ENCODE results near the gene KIF18B.

The KIF18B gene

GRCh38 chr17:44887971-44888954 lies 59.3 kb downstream of the KIF18B start:
- Histone ChIP-seq H3K27ac (0 out of 2 replicates have a peak overlapping the region, but pooled peaks have one; percentile 2), H3K36me3 (ENCODE audit: insufficient read depth, low read length) (peaks cover 62% of the 10 kb centered on the region), H3K9me3 (ENCODE audit: low read depth, low read length) (no peaks in the 10 kb centered on the region), H3K9ac (ENCODE audit: insufficient read length) (no peak overlapping the region), H3K4me3 (no peak overlapping the region)
- no peak for DNase-seq (ENCODE audit: low read depth, low spot score)
- TF ChIP-seq FOXP2 (optimal IDR thresholded peaks at IDR 0.05; ENCODE audit: control extremely low read depth, extremely low read length, insufficient read depth) = no peak
- no peak for TF ChIP-seq POLR2AphosphoS5 (IDR thresholded peaks at IDR 0.05; ENCODE audit: borderline replicate concordance, low read depth, low read length)
- no peak for TF ChIP-seq EZH2 (IDR thresholded peaks at IDR 0.05)

GRCh38 chr17:44887016-44887415 lies 60.6 kb downstream of the KIF18B start:
- TF ChIP-seq POLR2AphosphoS5 (IDR thresholded peaks at IDR 0.05; ENCODE audit: borderline replicate concordance, low read depth, low read length) = no peak
- no peak for TF ChIP-seq FOXP2 (optimal IDR thresholded peaks at IDR 0.05; ENCODE audit: control extremely low read depth, extremely low read length, insufficient read depth)
- TF ChIP-seq EZH2 (IDR thresholded peaks at IDR 0.05) = no peak
- H3K36me3 ChIP-seq (ENCODE audit: insufficient read depth, low read length) = peaks cover 63% of the 10 kb centered on the region
- no peak for DNase-seq (ENCODE audit: low read depth, low spot score)
- no peak overlapping the region for H3K9ac ChIP-seq (ENCODE audit: insufficient read length)
- H3K9me3 ChIP-seq (ENCODE audit: low read depth, low read length) = no peaks in the 10 kb centered on the region
- no peak overlapping the region for H3K4me3 ChIP-seq
- no peak overlapping the region for H3K27ac ChIP-seq

- Histone ChIP-seq H3K4me3 (no peak overlapping the region), H3K36me3 (ENCODE audit: insufficient read depth, low read length) (peaks cover 70% of the 10 kb centered on the region), H3K9me3 (ENCODE audit: low read depth, low read length) (no peaks in the 10 kb centered on the region), H3K9ac (ENCODE audit: insufficient read length) (no peak overlapping the region), H3K27ac (no peak overlapping the region)
- no peak for DNase-seq (ENCODE audit: low read depth, low spot score)
- TF ChIP-seq EZH2 (IDR thresholded peaks at IDR 0.05) (no peak), FOXP2 (optimal IDR thresholded peaks at IDR 0.05; ENCODE audit: control extremely low read depth, extremely low read length, insufficient read depth) (no peak), POLR2AphosphoS5 (IDR thresholded peaks at IDR 0.05; ENCODE audit: borderline replicate concordance, low read depth, low read length) (no peak)
These were observed 62.6 kb downstream of the KIF18B start for GRCh38 chr17:44884941-44885340.

GRCh38 chr17:44881145-44881544 lies 66.4 kb downstream of the KIF18B start:
- no peak for TF ChIP-seq EZH2 (IDR thresholded peaks at IDR 0.05)
- TF ChIP-seq FOXP2 (optimal IDR thresholded peaks at IDR 0.05; ENCODE audit: control extremely low read depth, extremely low read length, insufficient read depth) = no peak
- TF ChIP-seq POLR2AphosphoS5 (IDR thresholded peaks at IDR 0.05; ENCODE audit: borderline replicate concordance, low read depth, low read length) = no peak
- H3K36me3 ChIP-seq (ENCODE audit: insufficient read depth, low read length) = peaks cover 94% of the 10 kb centered on the region
- no peak overlapping the region for H3K27ac ChIP-seq
- H3K9ac ChIP-seq (ENCODE audit: insufficient read length) = no peak overlapping the region
- H3K4me3 ChIP-seq = no peak overlapping the region
- DNase-seq (ENCODE audit: low read depth, low spot score) = no peak
- H3K9me3 ChIP-seq (ENCODE audit: low read depth, low read length) = no peaks in the 10 kb centered on the region

GRCh38 chr17:44880062-44880461 lies 67.5 kb downstream of the KIF18B start:
- peaks cover 91% of the 10 kb centered on the region for H3K36me3 ChIP-seq (ENCODE audit: insufficient read depth, low read length)
- H3K9ac ChIP-seq (ENCODE audit: insufficient read length) = no peak overlapping the region
- TF ChIP-seq FOXP2 (optimal IDR thresholded peaks at IDR 0.05; ENCODE audit: control extremely low read depth, extremely low read length, insufficient read depth) (no peak), EZH2 (IDR thresholded peaks at IDR 0.05) (no peak), POLR2AphosphoS5 (IDR thresholded peaks at IDR 0.05; ENCODE audit: borderline replicate concordance, low read depth, low read length) (no peak)
- no peak overlapping the region for H3K4me3 ChIP-seq
- H3K9me3 ChIP-seq (ENCODE audit: low read depth, low read length) = no peaks in the 10 kb centered on the region
- H3K27ac ChIP-seq = no peak overlapping the region
- DNase-seq (ENCODE audit: low read depth, low spot score) = no peak

GRCh38 chr17:44879376-44879775 lies 68.2 kb downstream of the KIF18B start:
- no peaks in the 10 kb centered on the region for H3K9me3 ChIP-seq (ENCODE audit: low read depth, low read length)
- H3K9ac ChIP-seq (ENCODE audit: insufficient read length) = no peak overlapping the region
- TF ChIP-seq FOXP2 (optimal IDR thresholded peaks at IDR 0.05; ENCODE audit: control extremely low read depth, extremely low read length, insufficient read depth) (no peak), EZH2 (IDR thresholded peaks at IDR 0.05) (no peak), POLR2AphosphoS5 (IDR thresholded peaks at IDR 0.05; ENCODE audit: borderline replicate concordance, low read depth, low read length) (no peak)
- no peak overlapping the region for H3K27ac ChIP-seq
- peaks cover 89% of the 10 kb centered on the region for H3K36me3 ChIP-seq (ENCODE audit: insufficient read depth, low read length)
- no peak for DNase-seq (ENCODE audit: low read depth, low spot score)
- no peak overlapping the region for H3K4me3 ChIP-seq

- no peak for TF ChIP-seq POLR2AphosphoS5 (IDR thresholded peaks at IDR 0.05; ENCODE audit: borderline replicate concordance, low read depth, low read length)
- no peak for TF ChIP-seq FOXP2 (optimal IDR thresholded peaks at IDR 0.05; ENCODE audit: control extremely low read depth, extremely low read length, insufficient read depth)
- H3K9me3 ChIP-seq (ENCODE audit: low read depth, low read length) = no peaks in the 10 kb centered on the region
- no peak overlapping the region for H3K4me3 ChIP-seq
- peaks cover 88% of the 10 kb centered on the region for H3K36me3 ChIP-seq (ENCODE audit: insufficient read depth, low read length)
- no peak for DNase-seq (ENCODE audit: low read depth, low spot score)
- no peak overlapping the region for H3K9ac ChIP-seq (ENCODE audit: insufficient read length)
- H3K27ac ChIP-seq = no peak overlapping the region
These were observed 68.8 kb downstream of the KIF18B start for GRCh38 chr17:44878627-44879221.

GRCh38 chr17:44877121-44877520 lies 70.5 kb downstream of the KIF18B start:
- Histone ChIP-seq H3K27ac (no peak overlapping the region), H3K9me3 (ENCODE audit: low read depth, low read length) (no peaks in the 10 kb centered on the region), H3K4me3 (no peak overlapping the region), H3K36me3 (ENCODE audit: insufficient read depth, low read length) (peaks cover 86% of the 10 kb centered on the region), H3K9ac (ENCODE audit: insufficient read length) (no peak overlapping the region)
- TF ChIP-seq POLR2AphosphoS5 (IDR thresholded peaks at IDR 0.05; ENCODE audit: borderline replicate concordance, low read depth, low read length) (no peak), FOXP2 (optimal IDR thresholded peaks at IDR 0.05; ENCODE audit: control extremely low read depth, extremely low read length, insufficient read depth) (no peak), EZH2 (IDR thresholded peaks at IDR 0.05) (no peak)
- no peak for DNase-seq (ENCODE audit: low read depth, low spot score)

Data from SK-N-MC (cell line).